Astrocyte of the cerebellum (primary cell): ENCODE results near the gene PTCH1.
A peak's percentile ranks its signal among the peaks of the same experiment; 100 is the strongest.

Experiments
- DNase-seq: peaks from one replicate; pipeline ENCODE4 v3.0.0-alpha.2; 2011; ENCODE audit warnings: low read depth
- H3K4me3 ChIP-seq: 2 replicates; pipeline ENCODE4 v1.5.1; 2011; ENCODE audit warnings: mild to moderate bottlenecking, low read depth, low read length, moderate library complexity
- in situ Hi-C: cut with HindIII; loops from 2 replicates; pipeline ENCODE4 v1.10.0; 2017; ENCODE audit warnings: low sequenced_read_pairs
- TF ChIP-seq, protein P1 (sequence below): IDR thresholded peaks from 2 replicates; pipeline ENCODE4 v1.5.1; 2012; ENCODE audit warnings: low read length, low read depth, moderate library complexity, mild to moderate bottlenecking; ENCODE audit errors: missing control alignments

The PTCH1 gene

DNA sequence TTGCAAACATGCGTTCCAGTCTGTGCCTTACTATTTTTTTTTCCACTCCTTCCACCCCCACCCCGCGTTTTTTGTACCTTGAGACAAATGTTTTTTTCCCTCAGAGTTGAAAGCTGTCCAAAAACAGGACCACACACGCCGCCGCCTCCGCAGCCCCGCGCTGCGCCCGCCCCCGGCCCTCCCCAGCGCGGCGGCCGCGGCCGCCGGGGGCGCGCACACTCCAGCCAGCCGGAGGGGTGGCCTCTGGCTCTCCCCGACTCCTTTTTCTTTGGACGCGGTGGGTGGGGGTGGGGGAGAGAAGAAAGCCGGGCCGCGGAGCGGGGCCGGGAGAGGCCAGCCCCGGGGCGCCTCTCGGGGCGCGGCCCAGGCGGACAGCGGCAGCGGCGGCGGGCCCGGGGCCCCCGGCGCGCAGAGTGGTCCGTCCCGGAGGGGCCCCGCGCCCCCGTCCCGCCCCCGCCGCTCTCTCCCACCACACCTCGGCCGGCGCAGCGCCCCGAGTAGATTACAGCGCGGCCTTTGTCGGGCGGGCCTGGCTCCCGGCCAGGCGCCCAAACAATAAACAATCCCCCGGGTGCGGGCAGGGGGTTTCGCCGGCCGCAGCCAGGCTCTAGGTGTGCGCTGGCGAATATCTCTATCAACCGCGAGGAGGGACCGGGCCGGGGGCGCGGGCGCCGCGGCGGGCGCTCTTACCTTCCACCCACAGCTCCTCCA, 10.9 kb downstream of the PTCH1 start:
- peak; percentile 34 for DNase-seq
- in situ Hi-C loops: no loop called here
- H3K4me3 ChIP-seq: peak overlapping the region; percentile 78
- TF ChIP-seq, protein P1, sequence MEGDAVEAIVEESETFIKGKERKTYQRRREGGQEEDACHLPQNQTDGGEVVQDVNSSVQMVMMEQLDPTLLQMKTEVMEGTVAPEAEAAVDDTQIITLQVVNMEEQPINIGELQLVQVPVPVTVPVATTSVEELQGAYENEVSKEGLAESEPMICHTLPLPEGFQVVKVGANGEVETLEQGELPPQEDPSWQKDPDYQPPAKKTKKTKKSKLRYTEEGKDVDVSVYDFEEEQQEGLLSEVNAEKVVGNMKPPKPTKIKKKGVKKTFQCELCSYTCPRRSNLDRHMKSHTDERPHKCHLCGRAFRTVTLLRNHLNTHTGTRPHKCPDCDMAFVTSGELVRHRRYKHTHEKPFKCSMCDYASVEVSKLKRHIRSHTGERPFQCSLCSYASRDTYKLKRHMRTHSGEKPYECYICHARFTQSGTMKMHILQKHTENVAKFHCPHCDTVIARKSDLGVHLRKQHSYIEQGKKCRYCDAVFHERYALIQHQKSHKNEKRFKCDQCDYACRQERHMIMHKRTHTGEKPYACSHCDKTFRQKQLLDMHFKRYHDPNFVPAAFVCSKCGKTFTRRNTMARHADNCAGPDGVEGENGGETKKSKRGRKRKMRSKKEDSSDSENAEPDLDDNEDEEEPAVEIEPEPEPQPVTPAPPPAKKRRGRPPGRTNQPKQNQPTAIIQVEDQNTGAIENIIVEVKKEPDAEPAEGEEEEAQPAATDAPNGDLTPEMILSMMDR: no peak

DNA sequence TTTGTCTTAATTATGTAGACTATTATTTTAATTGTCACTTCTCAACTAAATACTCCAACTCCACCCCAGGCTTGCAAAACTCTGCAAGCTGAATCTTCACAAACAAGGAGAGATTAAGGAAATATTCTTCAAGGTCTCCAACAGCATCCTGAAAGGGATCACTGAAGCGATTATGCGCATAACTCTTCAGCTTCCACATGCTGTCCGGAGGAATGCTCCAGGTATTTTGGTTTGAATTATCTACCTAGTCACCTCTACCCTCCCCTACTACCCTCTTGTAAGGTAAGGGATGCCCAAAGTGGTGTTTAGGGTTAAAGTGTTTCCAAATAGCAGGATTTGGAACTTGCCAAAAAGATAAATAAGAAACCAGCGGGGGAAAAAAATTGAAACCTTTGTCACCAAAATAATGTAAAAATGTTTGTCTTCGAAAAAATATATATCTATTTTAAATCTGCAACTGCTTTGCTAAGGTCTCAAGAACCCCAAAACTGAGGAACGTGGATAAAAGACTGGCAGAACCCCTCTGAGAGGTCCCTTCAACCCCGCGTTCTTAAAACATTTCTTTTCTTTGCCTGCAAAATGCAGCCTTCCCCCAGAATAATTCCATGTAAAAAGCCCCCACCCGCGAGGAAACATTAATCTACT, 11.6 kb downstream of the PTCH1 start:
- in situ Hi-C loops: no loop called here
- TF ChIP-seq, protein P1: no peak
- no peak for DNase-seq
- H3K4me3 ChIP-seq: peak overlapping the region; percentile 78

DNA sequence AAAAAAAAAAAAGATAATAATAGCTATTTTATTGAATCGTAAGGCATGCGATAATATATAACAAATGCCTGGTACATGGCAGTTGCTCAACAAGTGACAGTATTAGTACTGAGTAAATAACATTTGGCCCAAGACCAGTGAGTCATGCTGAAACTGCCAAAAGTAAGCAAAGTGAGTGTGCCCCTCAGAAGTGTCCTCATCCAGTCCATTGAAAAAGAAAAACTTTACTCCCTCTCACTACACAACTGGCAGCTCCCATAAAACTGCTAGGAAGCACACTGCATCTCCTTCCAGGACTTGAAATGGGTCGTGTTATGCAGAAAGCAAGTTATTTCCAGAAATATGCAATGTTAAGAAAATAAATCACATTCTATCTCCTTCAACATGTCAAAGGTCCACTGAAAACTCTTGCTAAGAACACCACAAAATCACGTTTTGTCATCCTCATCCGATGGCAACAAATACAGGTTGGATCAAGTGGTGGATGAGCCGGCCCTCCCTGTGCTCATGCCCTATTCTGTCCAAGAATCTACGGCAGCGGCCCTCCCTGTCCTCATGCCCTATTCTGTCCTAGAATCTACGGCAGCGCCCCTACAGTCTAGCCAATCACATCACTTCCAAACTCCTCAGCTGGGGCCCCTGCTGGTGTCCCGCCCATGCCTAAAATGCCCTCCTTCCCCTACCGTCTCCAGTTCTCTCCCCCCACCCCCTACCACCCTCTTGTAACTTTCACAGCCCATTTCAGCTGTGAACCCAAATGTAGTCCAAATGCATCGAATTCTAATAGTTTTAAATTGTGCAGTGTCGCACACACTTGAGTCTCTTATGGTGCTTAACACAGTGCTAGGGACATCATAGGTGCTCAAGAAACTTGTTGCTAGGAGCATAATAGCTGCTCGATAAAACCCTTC, 12.5 kb downstream of the PTCH1 start:
- TF ChIP-seq, protein P1: no peak
- no peak overlapping the region for H3K4me3 ChIP-seq
- in situ Hi-C loops: no loop called here
- no peak for DNase-seq

DNA sequence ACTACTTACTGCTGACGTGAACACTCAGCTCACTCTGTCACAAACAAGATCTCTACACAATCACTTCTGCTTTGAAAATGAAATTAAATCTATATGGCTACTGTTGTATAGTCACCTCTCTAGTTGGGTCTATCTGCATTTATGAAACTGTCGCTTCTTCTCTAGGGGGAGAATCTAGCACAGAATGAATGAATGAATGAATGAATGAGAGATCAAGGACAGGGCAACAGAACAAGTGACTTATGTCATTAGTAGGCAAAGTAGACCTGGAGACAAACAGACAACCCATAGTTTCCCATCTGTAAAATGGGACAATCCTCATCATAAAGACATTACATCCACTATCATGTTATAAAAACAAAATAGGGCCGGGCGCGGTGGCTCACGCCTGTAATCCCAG, 13.4 kb downstream of the PTCH1 start:
- no peak for DNase-seq
- in situ Hi-C loops: no loop called here
- TF ChIP-seq, protein P1: no peak
- H3K4me3 ChIP-seq: no peak overlapping the region

DNA sequence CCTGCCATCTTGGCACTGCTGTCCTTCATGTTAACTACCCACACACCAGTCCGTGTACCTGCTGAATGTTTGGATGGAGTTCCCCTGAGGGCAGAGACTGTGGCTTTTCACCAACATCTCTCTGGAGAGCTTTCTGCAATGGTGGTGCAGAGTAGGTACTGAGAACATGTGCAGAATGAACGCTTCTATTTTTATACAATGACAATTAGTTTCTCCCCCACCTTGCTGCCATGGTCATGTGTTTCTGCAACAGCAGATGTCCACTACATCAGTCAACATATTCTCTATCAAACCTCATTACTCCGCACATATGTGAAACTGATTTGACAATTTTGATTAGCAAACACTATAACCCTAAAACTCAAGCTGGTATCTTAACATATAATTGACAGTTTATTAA, 14.5 kb downstream of the PTCH1 start:
- no peak for DNase-seq
- TF ChIP-seq, protein P1: no peak
- H3K4me3 ChIP-seq: no peak overlapping the region
- in situ Hi-C loops: no loop called here

DNA sequence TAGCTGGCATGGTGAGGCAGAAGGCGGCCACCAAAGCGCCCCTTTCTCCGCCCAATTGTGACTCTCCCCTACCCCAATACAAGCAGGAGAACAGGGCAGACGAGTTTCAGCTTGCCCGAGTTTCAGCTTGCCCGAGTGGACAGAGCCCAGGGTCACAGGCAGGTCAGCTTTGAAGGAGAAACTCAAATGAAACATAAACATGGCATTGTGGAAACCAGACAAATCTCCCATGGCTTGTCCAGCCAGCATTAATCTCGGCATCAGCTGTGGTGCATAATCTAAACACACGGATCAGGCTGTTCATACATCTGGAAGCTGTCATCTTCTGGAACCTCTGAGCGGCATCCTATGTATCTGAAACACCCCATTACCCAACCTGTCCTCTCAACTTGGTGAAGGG, 16.9 kb downstream of the PTCH1 start:
- DNase-seq: no peak
- in situ Hi-C loops: loop anchor here (10.0 kb wide), 1 partner anchor 125 kb away; no protein-coding TSS in a partner anchor
- TF ChIP-seq, protein P1: no peak
- H3K4me3 ChIP-seq: no peak overlapping the region
